ENCODE measurements around the gene SP5.
"Not testable (repeated sequence)": the region's sequence is repeated elsewhere in the genome, so short reads cannot be mapped to it uniquely, and the experiment has no call there.

GRCh38 chr2:170674282-170674681 lies 40.9 kb upstream of the SP5 start:
- TF ChIP-seq NR1H2 (CRISPR knock-in tag; IDR thresholded peaks at IDR 0.05); CTCF (IDR thresholded peaks at IDR 0.05): not testable (repeated sequence)

Data from WTC11 (cell line).